HG03460 (cell line): ENCODE measurements around the gene OGFR.
A peak's percentile ranks its signal among the peaks of the same experiment; 100 is the strongest.

ENCODE experiments used
- ATAC-seq: cut with Tn5 transposase; IDR thresholded peaks from one replicate; pipeline ENCODE4 v1.9.1; 2021; ENCODE audit not compliant: unreplicated experiment

The OGFR gene

DNA sequence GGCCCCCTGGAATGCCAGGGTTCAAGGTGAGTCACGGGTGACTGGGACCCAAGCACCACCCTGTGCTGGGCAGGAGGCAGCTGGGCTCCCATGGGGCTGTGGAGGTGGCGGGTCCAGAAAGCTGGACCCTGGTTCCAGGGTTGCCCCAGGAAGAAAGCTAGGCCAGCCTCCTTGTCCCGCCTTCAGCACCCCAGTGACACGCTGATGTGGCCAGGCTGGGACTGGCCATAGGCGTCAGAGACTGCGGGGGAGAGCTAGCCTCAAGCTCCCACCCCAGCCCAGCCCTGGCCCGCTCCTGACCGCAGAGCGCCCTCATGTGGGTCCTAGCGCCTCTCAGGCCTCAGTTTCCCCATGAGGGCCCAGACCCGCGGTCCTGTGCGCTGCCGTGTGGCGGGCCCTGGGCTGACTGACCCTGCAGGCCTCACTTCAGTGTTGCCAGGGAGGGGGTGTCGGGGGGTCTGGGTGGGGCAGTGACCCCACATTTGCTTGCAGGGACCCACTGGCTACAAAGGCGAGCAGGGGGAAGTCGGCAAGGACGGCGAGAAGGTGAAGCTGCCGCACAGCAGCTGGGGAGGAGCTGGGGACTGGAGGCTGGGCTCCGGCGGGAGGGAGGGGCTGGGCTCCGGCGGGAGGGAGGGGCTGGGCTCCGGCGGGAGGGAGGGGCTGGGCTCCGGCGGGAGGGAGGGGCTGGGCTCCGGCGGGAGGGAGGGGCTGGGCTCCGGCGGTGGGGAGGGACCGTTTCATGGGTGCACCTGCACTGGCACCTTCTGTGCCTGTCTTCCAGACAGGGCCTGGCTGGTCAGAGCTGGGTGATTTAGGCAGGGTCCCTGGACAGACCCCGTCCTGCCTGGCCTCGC lies 20.1 kb downstream of the OGFR start:
- no peak for ATAC-seq

DNA sequence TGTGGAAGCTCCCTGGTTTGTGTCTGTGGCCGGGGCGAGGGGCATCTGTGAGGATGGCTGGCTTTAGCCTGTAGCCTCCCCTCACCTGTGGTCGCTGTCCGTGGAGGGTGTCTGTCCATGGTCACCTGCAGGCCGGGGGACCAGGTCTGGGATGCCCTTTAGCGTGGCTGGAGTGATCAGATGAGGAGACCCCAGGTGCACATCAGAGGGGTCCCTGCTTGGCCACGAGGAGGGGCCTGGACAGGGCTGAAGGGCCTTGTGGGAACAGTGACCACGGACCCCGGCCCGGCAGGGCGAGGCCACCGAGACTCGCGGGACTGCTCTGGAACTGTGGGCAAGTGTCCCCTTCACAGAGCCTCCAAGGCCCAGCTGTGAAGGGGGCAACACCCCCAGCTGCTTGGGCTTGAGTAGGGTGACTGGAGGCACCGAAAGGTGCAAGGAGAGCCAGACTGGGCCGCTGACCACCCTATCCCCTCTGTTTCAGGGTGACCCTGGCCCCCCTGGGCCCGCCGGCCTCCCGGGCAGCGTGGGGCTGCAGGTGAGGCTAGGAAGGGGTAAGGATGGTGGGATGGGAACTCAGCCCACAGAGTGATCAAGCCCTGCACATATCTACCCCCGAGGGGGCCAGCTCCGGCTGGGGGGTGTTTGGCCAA lies 20.8 kb downstream of the OGFR start:
- ATAC-seq, result no peak

DNA sequence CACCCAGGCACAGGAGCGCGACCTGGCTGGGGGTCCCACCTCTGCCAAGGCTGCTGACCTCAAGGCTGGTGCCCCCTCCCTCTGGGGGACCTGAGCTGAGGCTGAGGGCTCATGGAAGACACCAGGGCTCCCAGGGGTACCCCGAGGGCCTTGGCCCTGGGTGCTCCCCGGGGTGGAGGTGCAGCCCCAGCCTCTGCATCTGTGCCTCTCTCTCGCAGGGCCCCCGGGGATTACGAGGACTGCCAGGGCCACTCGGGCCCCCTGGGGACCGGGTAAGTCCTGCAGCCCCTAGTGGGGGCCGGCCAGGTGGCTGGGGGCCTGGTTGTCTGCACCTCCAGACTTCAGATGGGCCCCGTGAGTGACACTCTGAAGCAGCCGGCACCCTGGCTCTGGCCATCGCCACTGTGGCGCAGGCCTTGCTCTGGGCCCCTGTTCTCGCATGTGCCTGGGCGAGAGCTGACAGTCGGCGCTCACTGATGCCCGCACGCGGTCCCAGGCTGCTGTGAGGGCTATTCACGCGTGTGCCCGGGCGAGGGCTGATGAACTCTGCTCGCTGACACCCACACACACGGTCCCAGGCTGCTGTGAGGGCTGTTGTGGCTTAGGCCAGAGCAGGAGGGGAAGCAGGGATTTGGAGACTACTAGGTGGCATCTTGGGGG lies 21.5 kb downstream of the OGFR start:
- no peak for ATAC-seq

DNA sequence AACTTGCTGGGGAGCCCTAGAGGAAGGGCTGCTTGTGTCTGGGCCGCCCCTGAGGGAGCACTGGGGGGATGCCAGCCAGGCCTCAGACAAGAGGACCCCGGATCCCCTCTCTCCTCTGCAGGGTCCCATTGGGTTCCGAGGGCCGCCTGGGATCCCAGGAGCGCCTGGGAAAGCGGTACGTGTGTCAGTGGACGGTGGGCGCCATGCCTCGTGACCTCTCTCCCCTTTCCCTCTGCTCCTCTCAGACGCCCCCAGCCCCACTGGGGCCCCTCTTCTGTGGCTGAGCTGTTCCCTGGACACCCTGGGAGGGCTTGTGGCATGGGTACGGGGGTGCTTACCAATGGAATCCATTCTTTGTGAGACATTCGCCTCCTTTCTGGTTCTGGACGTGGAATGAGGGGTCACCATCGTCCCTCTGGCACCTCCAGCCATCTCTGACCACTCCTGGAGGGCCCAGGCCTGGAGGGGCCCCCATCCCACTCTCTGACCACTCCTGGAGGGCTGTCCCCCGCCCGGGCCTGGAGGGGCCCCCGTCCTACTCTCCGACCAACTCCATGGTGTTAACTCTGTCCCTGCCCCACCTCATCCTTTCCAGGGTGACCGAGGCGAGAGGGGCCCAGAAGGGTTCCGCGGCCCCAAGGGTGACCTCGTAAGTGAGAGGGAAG lies 22.1 kb downstream of the OGFR start:
- no peak for ATAC-seq

DNA sequence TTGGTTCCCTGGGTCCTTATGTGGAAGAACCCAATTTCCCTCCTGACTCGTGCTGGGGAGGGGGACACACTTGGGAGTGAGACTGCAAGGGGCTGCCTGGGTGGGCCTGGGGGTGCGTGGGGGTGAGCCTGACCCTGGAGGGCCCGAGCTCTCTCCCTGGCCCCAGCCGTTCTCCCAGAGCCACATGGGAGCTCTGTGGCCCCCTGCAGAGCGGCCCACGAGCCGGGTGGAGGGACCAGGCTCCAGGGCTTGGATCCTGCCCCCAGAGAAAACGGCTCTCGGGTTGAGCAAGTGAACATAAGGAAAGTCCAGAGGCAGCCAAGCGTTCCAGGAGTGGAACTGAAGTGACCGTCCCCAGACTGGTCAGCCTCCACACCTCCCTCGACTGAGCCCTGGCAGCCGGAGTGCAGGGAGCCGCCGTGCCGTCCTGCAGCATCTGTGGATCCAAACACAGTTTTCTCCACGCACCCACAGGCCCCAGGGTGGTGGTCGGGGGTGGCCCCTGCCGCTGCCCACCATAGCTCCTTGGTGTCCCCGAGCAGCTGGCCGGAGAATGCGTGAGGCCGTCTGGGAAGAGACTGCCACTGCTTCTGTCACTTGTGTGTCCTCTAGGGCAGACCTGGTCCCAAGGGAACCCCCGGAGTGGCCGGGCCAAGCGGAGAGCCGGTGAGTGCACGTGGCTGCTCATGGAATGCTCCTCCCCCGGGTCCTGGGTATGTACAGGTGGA lies 22.8 kb downstream of the OGFR start:
- no peak for ATAC-seq

DNA sequence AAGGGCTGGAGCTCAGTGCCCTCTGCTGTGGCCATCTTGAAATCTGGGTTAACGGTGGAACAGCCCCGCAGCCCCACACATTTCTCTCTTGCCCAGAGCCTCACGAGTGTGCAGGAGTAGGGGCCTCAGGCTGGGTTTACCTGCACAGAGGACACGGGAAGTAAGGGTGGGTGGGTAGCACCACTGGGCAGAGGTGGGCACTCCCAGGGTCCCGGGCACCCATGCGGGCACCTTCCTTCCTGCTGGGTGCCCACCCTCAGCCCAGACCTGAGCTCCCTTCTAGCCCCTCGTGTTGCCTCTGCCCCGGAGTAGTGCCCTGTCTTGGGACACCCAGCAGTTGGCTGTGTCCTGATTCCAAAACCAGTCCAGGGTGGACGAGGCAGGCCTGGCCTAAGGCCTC lies 23.4 kb downstream of the OGFR start:
- ATAC-seq, result no peak

DNA sequence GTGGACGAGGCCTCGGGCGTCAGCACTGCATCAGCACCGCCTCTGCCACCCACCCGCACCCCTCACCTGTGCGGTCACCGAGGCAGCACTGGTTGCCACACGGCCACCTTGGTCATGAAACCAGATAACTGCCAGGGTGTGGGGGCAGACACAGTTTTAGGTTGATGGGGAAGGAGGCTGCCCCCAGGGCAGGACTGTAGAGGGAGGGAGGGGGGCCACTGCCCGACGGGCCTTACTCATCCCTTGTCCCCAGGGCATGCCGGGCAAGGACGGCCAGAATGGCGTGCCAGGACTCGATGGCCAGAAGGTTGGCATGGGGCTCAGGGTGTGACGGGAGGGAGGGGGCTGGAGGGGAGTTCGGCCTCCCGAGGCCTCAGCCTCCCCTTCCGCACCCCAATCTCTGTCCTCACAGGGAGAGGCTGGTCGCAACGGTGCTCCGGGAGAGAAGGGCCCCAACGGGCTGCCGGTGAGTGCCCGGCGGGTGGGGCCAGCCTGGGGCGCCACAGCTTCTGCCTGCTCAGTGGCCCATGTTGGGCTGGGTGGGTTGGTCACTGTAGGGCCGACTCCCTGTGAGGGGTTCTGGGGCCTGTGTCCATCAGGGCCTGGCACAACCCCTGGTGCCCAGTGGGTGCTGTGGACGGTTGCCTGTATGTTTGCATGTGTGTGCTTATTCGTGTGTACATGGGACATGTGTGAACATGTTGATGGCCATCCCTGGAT lies 24.0 kb downstream of the OGFR start:
- no peak for ATAC-seq

DNA sequence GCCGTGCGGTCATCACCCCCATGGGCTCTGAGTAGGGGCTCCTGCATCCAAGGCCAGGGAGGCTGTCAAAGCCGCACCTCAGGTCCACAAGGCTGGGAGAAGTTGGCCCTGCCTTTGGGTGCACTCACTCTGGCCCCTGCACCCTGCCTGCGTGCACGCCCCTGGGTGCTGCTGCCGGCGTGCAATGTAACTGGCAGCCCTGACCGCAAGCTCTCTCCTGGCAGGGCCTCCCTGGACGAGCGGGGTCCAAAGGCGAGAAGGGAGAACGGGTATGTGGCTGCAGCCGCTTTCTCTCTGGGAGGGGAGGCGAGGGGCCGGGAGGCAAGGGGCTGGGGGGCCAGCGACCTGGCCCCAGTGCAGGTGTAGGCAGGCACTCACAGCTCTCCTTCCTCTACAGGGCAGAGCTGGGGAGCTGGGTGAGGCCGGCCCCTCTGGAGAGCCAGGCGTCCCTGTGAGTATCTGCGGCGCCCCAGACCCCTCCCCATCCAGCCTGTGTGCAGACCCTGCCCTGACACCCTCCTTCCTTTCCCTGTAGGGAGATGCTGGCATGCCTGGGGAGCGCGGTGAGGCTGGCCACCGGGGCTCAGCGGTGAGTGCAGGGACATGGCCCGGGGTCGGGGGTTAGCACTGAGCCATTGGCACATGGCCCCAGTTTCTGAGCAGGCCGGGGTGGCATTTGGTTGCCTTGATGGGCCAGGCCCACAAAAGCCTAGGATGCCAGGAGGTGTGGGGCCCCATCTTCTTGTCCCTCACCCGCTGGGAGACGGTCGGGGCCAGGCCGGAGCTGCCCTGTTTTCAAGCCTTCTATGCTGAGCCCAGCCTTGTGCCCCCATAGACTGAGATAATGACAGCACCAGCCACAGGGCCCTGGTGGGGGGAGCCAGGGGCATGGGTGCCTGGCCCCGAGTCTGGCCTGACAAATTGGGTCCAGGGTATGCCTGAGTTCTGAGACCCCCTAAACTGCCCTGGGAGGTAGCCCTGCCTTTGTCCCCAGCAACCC lies 24.9 kb downstream of the OGFR start:
- ATAC-seq, result no peak

DNA sequence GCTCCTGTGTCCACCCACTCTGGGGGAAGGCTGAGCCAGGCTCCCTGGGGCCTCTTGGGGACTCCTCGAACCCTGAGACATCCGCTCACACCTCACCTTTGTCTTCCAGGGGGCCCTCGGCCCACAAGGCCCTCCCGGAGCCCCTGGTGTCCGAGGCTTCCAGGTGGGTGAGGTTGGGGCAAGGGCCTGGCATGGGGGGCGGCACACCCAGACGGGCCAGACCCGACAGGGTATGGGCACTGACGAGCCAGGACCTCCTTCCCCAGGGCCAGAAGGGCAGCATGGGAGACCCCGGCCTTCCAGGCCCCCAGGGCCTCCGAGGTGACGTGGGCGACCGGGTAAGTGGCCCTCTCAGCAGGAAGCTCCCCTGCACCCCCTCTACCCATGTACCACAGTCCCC lies 25.6 kb downstream of the OGFR start:
- ATAC-seq, result no peak

DNA sequence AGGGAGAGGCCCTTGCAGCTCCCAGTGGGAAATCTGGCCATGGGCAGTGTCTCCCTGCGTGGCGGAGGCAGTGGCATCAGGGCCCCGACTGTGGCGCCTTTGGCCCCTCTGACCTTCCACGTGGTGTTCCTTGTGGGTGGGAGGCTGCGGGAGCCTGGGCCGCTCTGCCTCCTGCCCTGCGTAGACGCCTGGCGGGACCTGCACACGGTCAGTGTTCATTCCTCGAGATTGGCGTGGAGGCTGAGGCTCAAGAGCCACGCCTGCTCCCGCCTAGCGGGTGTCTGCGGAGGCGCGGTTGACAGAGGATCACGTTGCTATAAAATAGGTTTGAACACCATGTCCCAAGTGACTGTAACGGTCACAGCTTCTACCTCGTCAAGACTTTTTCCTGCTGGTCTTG lies 26.2 kb downstream of the OGFR start:
- no peak for ATAC-seq

DNA sequence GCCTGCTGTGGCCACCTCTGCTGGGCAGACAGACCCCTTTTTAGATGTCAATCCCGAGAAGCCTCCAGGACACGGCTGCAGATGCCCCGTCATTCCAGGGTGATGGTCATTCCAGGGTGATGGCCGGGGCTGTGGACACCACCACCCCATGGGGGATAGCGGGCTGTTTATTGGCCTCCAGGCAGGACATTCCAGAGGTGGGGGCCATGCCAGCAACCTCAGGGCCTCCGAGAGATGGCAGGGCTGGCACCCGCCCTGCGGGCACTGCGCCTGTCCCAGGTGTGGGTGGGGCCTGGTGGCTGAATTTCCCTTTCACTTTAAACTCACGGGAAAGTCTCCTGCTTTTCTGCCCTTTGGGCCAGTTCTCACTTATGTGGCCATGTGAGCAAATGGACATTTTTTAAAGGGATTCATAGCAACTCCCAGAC lies 26.7 kb downstream of the OGFR start:
- ATAC-seq, result no peak

DNA sequence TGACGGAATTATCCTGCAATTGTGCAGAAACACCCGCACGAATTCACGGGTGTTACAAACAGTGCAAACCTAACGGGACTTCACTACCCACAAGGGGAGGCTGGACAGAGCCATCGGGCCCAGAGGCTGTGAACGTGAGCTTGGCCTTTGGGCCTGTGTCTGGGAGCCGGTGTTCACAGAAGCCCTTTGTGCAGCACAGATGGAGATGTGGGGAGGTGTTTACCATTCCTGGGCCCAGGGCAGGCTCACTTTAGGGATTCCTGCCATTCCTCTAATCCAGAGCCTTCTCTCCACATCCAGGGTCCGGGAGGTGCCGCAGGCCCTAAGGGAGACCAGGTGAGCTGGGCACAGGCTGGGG lies 27.2 kb downstream of the OGFR start:
- no peak for ATAC-seq

DNA sequence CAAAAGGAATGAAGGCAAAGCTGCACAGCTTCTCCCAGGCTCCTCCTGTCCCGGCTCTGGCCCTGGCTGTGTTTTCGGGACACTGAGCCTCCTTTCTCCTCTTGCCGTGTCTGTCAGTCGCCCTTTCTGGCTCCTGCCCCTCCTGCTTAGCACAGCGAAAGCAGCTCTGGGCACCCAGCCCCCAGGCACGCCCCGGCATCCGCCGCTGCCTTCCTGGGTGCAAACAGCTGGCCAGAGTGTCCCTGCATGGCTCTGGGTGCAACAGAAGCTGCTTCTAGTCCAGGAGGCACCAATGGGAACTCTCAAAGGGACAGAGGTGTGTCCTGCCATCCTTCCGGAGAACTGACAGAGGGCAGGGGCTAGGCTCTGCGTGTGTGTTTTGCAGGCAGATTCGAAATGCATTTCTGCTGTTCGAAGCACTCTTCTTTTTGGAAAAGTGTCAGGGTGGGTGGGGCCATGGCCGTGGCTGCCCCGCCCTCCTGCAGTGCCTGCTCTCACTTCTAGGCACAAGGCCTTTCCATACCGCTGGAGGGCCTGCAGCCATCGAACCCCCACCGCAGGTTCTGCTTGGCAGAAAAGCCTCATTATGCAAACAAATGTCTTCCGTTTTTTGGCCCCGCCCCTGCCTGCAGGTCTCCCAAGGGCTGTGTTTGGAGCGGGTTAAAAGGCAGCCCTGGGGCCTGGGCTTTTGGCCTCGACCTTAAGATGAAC lies 27.7 kb downstream of the OGFR start:
- ATAC-seq, result peak; percentile 70

DNA sequence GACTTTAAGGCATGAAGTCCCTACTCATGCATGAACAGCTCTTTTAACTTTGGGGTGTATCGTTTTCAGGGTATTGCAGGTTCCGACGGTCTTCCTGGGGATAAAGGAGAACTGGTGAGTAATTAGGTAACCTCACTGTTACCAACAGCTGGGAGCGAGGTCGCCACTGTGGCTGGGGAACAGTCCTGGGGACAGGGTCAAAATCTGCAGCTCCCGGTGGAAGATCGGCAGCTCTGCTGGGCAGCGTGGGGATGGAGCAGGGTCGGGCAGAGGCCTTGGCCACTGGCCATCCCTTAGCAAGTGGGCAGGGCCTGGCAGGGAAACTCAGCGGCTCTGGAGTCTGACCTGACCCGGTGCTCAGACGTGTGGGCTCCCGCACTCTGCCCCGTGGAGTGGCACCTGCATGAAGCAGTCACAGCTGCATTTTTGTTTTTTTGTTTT lies 28.3 kb downstream of the OGFR start:
- peak; percentile 24 for ATAC-seq

DNA sequence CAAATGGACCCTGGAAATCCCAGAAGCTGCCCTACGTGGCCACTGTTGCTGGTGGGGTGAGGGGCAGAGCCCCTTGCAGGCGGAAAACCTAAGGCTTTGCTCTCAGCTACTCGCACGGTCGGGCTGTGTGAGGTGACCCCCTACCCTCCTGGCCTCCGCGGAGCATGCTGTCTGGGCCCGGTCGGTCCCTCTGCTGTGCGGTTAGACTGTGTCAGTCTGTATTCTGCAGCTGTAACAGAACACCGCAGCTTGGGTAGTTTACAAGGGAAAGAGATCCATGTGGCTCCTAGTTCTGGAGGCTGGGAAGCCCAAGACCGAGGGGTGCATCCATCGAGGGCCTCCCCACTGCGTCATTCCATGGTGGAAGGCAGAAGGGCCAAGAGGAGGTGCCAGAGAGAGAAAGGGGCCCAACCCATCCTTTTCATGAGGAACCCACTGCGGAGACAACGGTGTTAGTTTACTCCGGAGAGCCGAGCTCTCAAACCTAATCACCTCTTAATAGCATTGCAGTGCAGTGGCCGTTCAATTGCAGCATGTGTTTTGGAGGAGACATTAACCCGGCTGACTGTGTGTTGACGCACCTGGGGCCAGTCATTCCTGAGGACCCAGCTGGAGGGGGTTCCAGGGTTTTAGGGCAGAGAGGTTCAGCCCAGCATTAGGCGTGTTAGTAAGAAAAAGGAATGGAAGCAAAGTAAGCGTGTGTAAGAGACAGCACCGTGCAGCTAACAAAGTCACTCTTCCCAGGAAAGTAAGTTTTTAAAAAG lies 30.5 kb downstream of the OGFR start:
- no peak for ATAC-seq

DNA sequence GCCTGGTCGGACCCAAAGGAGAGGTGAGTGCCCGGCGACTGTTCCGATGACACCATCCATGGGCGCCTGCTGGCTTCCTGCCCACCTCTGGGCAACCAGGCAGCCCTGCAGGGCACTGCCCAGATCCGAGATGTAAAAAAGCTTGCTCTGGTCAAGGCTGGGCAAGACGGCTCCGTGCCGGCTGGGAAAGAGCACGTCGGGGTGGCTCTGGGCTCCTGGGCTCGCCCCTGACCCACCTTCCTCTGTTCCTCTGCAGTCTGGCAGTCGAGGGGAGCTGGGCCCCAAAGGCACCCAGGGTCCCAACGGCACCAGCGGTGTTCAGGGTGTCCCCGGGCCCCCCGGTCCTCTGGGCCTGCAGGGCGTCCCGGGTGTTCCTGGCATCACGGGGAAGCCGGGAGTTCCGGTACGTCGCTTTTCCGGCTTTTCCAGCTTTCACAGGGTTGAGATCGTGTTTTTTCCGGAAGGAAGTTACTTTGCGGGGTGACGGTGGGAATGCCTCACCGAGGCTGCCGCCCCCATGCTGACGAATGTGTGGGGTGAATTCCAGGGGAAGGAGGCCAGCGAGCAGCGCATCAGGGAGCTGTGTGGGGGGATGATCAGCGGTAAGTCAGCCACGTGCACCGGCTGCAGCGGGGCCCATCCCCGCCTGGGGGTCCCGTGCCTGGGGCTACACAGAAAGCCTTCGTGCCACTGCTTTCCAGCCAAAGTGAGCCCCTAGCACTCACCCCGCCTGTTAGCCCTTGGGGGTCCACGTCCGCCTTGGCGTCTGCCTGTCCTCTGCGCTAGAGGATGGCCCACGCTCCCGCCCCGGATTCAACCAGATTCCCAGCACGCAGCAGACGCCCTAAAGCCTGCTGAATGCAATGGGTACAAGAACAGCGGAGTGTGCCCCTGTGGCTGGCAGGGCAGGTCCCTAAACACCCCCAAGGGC lies 31.6 kb downstream of the OGFR start:
- ATAC-seq, result no peak
